Activated gamma-delta T cell treated with anti-CD3 and anti-CD28 coated beads, Interleukin-2, amount 50 U/mL, for 16 hours (primary cell): ENCODE measurements around the gene TBL1Y.
"Not testable (repeated sequence)": the region's sequence is repeated elsewhere in the genome, so short reads cannot be mapped to it uniquely, and the experiment has no call there.

Experiments
- DNase-seq: peaks from one replicate; pipeline ENCODE4 v3.0.0-alpha.2; 2020; ENCODE audit warnings: low read depth

Gene TBL1Y

GRCh38 chrY:6974971-6975370 is 64.5 kb downstream of the TBL1Y start:
- DNase-seq, result no peak

GRCh38 chrY:6977783-6978182 is 67.3 kb downstream of the TBL1Y start:
- no peak for DNase-seq

- DNase-seq, result no peak
These were observed 72.7 kb downstream of the TBL1Y start for GRCh38 chrY:6983221-6983620.

- no peak for DNase-seq
These were observed 77.3 kb downstream of the TBL1Y start for GRCh38 chrY:6987811-6988210.

- no peak for DNase-seq
These were observed 79.6 kb downstream of the TBL1Y start for GRCh38 chrY:6989886-6990620.

GRCh38 chrY:6992041-6992440 is 81.5 kb downstream of the TBL1Y start:
- DNase-seq, result no peak

- no peak for DNase-seq
These were observed 85.5 kb downstream of the TBL1Y start for GRCh38 chrY:6995987-6996386.

- no peak for DNase-seq
These were observed 87.1 kb downstream of the TBL1Y start for GRCh38 chrY:6997503-6998066.

- no peak for DNase-seq
These were observed 89.4 kb downstream of the TBL1Y start for GRCh38 chrY:6999905-7000304.

- DNase-seq, result no peak
These were observed 92.1 kb downstream of the TBL1Y start for GRCh38 chrY:7002581-7002980.

- no peak for DNase-seq
These were observed 97.4 kb downstream of the TBL1Y start for GRCh38 chrY:7007911-7008310.

- DNase-seq, result no peak
These were observed 98.3 kb downstream of the TBL1Y start for GRCh38 chrY:7008578-7009355.

GRCh38 chrY:7013051-7013450 is 102.6 kb downstream of the TBL1Y start:
- no peak for DNase-seq

GRCh38 chrY:7016521-7016920 is 106.0 kb downstream of the TBL1Y start:
- DNase-seq, result no peak

GRCh38 chrY:7017244-7018080 is 107.0 kb downstream of the TBL1Y start:
- no peak for DNase-seq

- DNase-seq, result no peak
These were observed 128.5 kb downstream of the TBL1Y start for GRCh38 chrY:7039037-7039436.

GRCh38 chrY:7040662-7041061 is 130.2 kb downstream of the TBL1Y start:
- no peak for DNase-seq

- DNase-seq, result no peak
These were observed 131.5 kb downstream of the TBL1Y start for GRCh38 chrY:7041983-7042382.

GRCh38 chrY:7052461-7052860 is 142.0 kb downstream of the TBL1Y start:
- DNase-seq, result not testable (repeated sequence)

GRCh38 chrY:7056886-7057285 is 146.4 kb downstream of the TBL1Y start:
- DNase-seq, result no peak

GRCh38 chrY:7078725-7079124 is 168.2 kb downstream of the TBL1Y start:
- no peak for DNase-seq

- DNase-seq, result not testable (repeated sequence)
These were observed 170.1 kb downstream of the TBL1Y start for GRCh38 chrY:7080548-7080947.
